Activated CD4-positive, alpha-beta T cell treated with anti-CD3 and anti-CD28 coated beads for 4 hours (primary cell): ENCODE results near the gene MBD1.
"Not testable (repeated sequence)": the region's sequence is repeated elsewhere in the genome, so short reads cannot be mapped to it uniquely, and the experiment has no call there.

ENCODE experiments used
- DNase-seq, 2 donors: peaks; one replicate each; pipeline ENCODE4 v3.0.0-alpha.2; 2020

The MBD1 gene, protein sequence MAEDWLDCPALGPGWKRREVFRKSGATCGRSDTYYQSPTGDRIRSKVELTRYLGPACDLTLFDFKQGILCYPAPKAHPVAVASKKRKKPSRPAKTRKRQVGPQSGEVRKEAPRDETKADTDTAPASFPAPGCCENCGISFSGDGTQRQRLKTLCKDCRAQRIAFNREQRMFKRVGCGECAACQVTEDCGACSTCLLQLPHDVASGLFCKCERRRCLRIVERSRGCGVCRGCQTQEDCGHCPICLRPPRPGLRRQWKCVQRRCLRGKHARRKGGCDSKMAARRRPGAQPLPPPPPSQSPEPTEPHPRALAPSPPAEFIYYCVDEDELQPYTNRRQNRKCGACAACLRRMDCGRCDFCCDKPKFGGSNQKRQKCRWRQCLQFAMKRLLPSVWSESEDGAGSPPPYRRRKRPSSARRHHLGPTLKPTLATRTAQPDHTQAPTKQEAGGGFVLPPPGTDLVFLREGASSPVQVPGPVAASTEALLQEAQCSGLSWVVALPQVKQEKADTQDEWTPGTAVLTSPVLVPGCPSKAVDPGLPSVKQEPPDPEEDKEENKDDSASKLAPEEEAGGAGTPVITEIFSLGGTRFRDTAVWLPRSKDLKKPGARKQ

DNA sequence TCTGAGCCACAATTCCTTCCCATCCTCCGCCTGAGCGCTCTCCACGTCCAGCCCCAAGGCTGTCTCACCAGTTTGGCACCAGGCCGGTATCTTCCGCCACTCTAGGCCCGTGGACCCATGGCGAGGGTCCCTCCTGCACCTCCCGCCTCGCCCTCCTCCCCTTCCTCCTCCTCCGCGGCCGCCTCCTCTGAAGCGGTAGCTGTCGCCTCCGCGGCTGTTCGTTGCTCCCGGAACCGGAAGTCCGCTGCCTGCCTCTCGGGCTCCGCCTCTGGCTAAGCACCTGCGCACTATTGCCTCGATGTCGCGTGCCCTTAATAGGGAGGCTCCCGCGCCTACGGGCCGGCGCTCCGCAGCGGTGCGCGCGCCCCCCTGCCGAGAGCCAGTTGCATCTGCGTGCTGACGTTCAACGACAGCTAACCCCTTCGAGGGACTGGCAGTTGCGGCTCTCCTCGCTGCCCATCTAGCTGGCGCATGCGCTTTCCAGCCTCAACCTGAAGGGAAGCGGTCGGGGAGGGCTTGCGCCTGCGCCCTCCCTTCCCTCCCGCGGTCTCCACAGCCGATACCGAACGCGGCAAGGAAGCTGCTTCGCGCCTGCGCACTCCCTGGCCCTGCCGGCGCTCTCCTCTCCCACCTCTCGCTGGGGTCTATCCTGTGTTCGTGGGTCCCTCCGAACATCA, at the start of gene MBD1:
TSS of gene MBD1 (minus strand) at position 229 of the 677 bp plus-strand sequence. CDS start 1,531 bp downstream, outside the sequence.
- peak; percentile 94 to 98 for DNase-seq

- no peak for DNase-seq
Measured at GRCh38 chr18:50330176-50330575, 48.9 kb upstream of the MBD1 start.

GRCh38 chr18:50327983-50328382, 46.7 kb upstream of the MBD1 start:
- no peak for DNase-seq

- no peak for DNase-seq
Measured at GRCh38 chr18:50320719-50321118, 39.4 kb upstream of the MBD1 start.

DNA sequence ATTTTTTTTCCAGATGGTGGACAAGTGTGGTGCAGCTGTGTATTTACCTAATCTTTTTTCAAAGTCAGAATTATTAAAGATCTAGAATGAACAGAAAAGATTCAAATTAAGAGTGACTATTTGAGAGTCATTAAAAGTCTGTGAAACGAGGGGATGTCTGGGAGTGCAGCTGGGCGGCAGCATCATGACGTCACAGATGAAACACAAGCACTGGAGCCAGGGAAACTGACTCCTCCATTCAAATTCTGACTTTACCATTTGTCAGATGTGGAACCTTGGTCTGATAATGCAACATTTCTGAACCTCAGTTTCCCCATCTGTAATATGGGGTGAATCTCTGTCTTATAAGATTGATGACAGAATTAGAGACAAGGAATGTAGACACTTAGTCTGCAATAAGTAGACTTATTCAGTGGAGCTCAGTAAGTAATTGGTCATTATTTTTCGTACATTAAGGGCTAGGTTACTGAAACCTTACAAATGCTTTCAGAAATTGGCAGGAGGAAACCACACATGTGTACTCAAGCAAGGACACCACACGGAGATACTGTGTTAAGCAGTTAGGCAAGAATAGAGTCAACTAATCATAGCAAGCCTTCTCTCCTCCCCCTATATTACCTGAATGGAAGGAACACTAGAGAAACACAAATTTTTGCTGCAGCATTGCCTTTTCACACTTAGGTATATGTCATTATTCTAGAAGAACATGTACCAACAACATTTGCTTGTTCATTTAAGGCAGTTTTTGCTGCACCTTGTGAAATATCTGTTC, 34.0 kb upstream of the MBD1 start:
- no peak for DNase-seq

DNA sequence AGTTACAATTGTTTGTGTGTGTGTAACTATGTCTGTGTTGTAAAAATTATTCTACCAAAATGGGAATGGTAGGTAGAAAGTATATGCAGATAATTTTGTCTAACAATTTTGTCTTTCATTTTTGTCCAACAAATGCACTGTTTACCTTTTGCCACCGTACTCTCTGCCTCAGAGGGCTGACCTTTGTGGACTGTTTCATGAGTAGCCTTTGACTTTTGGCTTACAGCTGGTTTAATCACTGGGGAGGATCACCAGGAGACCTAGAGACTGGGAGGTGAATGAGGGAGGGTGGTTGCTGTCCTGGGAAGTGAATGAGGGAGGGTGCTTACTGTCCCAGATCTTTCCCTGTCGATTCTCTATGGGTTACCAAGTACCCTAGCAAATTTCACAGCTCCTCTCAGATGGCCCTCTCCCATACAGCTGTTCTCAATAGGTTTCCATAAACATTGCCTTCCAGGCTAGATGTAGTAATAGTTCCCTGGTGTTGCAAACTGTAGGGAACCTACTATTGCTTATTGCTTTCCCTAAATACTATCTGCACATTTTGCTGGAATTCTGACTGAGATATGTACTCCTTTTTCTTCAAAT, 32.6 kb upstream of the MBD1 start:
- DNase-seq, result no peak

GRCh38 chr18:50313031-50313607, 31.8 kb upstream of the MBD1 start:
- no peak for DNase-seq

DNA sequence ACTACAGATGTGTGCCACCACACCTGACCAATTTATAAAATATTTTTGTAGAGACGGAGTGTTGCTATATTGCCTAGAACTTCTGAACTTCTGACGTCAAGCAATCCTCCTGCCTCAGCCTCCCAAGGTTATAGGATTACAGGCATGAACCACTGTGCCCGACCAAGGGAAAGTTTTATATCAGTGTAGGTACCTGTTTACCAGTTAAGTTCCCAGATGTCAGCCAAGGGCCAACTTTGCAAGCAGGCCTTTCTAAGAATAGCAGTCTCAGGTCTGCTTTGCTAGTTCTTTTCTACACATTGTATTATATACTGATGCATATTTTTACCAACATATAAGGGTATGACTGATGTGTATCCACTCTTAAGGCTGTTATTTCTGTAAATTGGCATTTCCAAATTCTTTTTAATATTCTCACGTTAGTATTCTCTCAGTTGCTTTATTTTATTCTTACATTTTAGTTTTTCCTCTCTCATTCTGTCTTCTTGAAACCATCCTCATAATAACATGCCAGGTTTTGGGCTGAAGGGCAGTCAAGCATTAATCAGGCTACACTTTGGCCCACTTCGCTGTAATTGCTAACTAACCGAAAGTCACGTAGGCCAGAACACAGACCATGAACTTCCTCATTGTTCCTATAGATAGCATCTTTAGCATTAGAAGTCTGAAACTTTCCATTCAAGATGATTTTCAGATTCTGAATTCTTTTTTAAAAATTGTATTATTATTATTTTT, 31.1 kb upstream of the MBD1 start:
- DNase-seq, result no peak

DNA sequence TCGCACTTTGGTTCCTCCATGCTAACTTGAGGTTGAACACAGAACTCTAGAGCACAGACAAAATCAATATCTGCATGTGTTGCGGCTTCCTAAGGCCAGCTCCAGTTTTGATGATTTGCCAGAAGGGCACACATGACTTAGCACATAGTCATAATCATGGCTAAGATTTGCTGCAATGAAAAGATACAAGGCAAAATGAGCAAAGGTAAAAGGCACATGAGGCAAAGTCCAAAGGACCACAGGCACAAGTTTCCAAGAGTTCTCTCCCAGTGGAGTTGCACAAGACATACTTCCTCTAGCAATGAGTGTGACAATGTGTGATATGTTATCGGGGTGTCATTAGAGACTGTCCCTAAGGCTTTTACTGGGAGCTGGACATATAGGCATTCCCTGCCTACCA, 30.3 kb upstream of the MBD1 start:
- no peak for DNase-seq

DNA sequence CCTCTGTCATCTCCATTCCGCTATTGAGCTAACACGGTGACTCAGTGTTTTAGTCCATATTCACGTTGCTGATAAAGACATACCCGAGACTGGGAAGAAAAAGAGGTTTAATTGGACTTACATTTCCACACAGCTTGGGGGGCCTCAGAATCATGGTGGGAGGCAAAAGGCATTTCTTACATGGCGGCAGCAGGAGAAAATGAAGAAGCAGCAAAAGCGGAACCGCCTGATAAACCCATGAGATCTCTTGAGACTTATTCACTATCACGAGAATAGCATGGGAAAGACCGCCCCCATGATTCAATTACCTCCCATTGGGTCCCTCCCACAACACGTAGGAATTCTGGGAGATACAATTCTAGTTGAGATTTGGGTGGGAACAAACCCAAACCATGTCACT, 28.8 kb upstream of the MBD1 start:
- no peak for DNase-seq

GRCh38 chr18:50308851-50309250, 27.5 kb upstream of the MBD1 start:
- not testable (repeated sequence) for DNase-seq

DNA sequence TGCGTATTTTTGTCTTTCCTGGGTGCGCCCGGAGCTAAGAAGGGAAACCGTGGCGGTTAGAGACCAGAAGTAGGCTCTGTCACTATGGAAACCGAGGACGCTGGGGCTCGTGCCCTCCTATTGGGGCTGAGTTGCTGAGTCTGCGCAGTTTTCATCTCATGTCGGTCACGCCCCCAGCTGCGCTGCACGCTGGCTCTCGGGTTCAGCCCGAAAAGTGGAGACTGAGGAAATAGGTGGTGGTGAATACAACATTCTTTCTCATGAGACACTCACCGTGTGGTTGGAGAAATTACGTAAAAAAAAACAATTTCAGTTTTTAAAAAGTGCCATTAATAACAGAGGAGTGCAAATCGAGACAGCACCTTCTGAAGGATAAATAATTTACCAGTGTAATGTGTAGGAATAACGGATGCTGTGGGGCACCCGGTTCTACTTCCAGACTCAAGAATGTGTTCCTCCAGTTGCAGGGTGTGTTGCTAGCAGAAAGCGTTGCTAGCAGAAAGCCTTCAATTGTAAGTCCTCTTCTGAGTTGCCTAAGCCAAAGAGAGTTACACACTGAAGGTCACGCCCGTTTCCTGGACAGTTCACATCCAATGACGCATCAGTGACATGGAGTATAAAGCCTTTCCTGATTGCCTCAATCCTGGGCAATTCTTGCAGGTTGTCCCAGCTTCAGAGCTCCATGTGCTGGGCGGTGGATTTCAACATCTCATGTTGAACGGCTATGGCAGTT, 26.6 kb upstream of the MBD1 start:
- DNase-seq, result peak; percentile 90 to 91

- DNase-seq, result no peak
Measured at GRCh38 chr18:50307400-50307737, 26.0 kb upstream of the MBD1 start.

- DNase-seq, result no peak
Measured at GRCh38 chr18:50306944-50307343, 25.6 kb upstream of the MBD1 start.

DNA sequence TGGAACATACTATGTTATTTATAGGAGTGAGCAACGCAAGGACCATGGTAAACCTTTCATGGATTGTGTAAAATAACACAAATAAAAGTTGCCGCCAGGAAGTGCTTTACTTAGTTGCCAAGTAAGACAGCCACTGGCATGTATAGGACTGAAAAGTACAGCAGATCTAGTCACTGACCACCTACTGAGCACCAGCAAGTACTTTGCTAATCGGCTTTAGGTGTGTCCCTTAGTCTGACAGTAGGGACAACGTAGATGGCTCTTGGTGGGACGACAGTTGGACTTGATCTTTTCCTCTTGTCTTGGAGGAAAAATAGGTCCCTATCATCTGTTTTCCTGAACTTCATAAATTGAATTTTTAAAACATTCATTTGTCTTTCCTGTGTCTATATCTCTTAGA, 19.8 kb upstream of the MBD1 start:
- DNase-seq, result no peak

DNA sequence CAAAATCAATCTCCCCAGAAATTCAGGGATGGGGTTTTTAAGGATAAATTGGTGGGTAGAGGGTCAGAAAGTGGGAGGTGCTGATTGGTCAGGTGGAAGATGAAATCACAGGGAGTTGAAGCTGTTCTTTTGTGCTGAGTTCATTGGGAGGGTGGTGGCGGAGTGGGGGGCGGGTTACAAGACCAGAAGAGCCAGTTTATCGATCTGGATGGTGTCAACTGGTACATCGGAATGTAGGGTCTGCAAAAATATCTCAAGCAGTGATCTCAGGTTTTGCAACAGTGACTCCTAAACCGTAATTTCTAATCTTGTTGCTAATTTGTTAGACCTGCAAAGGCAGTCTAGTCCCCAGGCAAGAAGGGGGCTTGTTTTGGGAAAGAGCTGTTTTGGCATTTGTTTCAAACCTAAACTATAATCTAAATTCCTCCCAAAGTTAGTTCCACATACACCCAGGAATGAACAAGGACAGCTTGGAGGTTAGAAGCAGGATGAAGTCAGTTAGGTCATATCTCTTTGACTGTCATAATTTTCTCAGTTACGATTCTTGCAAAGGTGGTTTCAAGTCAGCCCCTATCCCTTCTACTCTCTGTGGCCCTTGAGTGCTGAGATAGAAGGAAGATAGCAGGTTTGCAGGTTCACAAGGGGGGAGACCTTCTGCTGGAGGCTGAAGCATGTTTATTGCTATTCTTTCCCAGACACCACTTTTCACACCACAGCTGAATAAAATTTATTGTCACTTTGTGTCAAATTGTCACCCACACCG, 18.5 kb upstream of the MBD1 start:
- no peak for DNase-seq

DNA sequence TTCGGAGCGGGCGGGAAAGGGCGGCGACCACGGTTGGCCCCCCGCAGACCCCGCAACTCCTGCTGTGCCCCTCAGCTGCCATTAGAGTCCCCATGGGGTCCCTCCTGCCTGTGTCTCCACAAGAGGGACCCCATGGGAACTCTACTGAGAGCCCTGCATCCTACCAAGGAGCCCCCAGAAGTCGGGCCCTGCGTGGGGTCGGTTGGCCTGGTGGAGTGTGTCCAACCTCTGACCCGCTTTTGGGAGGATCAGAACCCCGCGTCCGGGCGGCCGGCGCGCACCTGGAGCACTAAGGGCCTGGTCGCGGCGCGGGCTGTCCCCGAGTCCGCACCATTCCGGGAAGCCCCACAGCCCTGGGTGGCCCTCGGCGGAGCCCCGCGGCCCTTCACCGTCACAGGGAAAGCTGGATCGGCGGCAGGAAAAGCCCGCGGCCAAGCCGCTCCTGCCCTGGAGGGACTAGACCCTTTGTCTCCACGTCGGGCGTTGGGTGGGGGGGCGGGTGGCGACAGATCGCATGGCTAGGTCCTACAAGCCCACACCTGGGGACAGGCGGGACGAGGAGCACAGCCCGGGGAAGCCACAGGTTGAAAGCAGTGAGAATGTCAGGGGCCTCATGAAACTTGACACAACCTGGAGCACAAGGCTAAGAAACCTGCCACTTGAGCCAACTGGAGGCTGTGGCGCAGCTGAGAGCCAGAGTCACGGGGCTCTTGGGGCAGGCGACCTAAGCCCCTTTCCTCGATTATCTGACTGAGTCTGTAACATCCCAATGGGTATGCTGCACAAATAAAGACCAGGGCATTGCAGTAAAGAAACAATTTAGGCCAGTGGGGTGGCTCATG, 17.3 kb upstream of the MBD1 start:
- DNase-seq, result no peak

GRCh38 chr18:50297621-50298442, 16.5 kb upstream of the MBD1 start:
- peak; percentile 40 to 48 for DNase-seq
